Hypothalamus (tissue), 51 donors: Measurements from ENCODE around the gene ALDOA.

Experiments
- DNase-seq, 51 donors: peaks; one replicate each; lab custom pipeline; 2025; lab: John Stamatoyannopoulos, UW

Gene ALDOA

DNA sequence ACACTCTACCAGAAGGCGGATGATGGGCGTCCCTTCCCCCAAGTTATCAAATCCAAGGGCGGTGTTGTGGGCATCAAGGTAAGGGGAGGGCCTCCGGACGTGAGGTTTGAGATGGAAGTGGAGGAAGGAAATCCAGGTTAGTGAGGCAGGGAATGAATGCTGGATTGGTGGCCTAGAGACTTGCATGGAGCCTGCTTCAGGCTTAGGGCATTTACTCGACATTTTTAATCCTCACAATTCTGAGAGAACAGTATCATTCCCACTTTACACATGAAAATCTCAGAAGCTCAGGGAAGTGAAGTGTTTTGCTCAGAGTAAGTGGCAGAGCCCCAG is 2.0 kb downstream of the ALDOA start:
- no peak for DNase-seq

DNA sequence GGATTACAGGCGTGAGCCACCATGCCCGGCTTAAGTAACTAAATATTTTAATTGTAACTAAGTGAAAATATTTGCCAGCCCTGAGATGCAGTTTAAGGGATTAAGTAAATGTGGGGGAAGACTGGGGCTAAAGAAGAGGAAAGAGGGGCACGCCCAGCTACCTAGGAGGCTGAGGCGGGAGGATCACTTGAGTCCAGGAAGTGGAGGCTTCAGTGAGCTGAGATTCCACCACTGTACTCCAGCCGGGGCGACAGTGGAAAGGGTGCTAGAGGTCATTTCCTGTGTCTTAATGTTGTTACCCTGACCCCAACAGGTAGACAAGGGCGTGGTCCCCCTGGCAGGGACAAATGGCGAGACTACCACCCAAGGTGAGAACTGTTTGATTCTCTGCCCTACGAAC is 2.8 kb downstream of the ALDOA start:
- DNase-seq = no peak

- no peak for DNase-seq
These were observed 3.4 kb downstream of the ALDOA start for GRCh38 chr16:30068750-30069610.

DNA sequence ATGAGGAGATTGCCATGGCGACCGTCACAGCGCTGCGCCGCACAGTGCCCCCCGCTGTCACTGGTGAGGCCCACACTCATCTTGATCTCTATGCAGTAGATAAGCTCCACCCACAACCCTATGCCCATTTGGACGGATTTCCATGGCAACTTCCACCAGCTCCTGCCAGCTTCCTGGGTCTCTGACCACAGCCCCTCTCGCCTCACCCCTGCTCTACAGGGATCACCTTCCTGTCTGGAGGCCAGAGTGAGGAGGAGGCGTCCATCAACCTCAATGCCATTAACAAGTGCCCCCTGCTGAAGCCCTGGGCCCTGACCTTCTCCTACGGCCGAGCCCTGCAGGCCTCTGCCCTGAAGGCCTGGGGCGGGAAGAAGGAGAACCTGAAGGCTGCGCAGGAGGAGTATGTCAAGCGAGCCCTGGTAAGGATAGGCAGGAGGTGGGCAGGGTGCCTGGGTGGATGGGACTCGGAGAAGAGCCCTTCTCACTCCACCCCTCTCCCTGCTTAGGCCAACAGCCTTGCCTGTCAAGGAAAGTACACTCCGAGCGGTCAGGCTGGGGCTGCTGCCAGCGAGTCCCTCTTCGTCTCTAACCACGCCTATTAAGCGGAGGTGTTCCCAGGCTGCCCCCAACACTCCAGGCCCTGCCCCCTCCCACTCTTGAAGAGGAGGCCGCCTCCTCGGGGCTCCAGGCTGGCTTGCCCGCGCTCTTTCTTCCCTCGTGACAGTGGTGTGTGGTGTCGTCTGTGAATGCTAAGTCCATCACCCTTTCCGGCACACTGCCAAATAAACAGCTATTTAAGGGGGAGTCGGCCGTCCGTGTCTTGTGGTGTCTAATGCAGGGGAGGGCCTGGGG is 4.3 kb downstream of the ALDOA start:
- DNase-seq = peak in 30 of 51 donors; percentile 15 to 70 (median 34)

GRCh38 chr16:30070490-30070889 is 4.9 kb downstream of the ALDOA start:
- no peak for DNase-seq

- DNase-seq = peak in 50 of 51 donors; percentile 7 to 91 (median 76)
These were observed 10.1 kb downstream of the ALDOA start, which contains the start of gene PPP4C for GRCh38 chr16:30075503-30076275. PPP4C (plus strand) TSS chr16:30075994; CDS start chr16:30076378, 384 bp downstream.

- DNase-seq = peak in 1 of 51 donors; percentile 13
These were observed 10.8 kb downstream of the ALDOA start for GRCh38 chr16:30076276-30076791.

DNA sequence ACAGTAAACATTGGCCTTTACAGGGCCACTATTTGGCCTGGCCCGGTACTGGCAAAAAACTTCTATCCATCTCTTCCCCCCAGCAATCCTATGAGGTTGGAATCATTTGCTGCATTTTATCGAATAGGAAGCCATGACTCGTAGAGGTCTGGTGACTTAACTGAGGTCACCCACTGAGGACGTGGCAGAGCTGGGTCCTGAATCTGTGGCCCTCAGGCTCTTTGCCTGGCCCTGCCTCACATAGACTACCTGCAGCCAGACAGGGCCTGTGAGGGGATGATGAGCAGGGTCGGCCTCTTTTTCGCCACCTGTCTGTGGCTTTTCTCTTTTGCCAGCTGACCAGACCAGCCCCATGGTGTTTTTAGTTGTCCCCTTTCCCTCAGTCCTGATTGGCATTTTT is 12.1 kb downstream of the ALDOA start:
- DNase-seq = no peak

DNA sequence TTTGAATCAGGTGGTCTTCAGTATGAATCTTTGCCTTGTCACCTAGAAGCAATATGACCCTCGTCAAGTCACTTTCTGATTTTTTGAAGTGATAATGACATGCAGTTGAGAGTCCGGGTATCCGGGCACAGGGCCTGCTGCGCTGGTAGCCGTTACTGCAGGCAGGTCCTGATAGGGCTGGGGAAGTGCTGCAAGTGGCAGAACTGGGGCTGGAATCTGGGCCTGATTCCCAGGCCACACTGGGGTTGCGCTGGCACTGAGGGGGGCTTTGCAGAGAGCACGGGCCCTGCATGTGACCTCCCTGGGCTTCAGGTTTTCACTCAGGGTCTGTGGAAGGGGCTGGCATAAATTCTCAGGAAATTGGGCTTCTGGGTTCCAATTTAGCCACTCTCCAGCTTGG is 13.2 kb downstream of the ALDOA start:
- DNase-seq = no peak

DNA sequence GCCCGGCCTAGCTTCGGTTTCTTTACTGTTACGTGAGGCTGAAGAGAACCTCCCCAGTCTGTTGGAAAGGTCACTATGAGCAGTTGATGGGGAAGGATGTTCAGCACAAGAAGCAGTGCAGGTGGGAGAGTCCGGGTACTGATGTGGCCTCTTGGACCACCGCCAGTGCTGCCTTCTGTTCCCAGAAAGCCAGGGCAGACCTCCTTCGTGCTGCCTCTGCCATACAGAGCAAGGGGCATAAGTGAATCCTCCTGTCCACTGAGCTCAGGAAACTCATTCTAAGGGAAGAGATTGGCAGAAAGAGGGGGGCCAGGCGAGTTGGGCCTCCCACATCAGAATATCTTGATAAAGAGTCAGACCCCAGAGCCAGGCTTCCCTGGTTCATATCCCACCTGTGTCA is 13.9 kb downstream of the ALDOA start:
- no peak for DNase-seq

DNA sequence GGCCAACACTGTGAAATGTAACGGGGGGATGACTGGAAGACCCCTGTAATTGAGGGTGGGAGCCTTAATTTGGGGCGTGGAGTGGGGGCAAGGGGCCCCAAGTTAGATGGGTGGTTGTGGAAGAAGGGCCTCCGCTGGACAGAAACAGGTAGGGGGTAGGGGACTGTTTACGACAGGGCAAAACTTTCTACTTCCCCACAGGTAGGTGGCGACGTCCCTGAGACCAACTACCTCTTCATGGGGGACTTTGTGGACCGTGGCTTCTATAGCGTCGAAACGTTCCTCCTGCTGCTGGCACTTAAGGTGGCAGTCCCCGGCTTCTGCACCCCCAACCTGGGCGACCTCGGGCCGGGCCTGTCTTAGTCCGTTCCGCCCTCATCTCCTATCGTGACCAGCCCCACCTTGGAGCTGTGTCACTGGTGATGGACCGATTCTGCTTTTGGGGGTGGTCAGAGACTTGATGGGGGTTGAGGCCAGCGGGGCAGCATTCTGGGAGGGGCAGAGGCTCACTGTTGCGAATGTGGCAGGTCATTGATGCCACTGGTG is 17.1 kb downstream of the ALDOA start:
- DNase-seq = no peak

- no peak for DNase-seq
These were observed 17.9 kb downstream of the ALDOA start for GRCh38 chr16:30083216-30084055.

DNA sequence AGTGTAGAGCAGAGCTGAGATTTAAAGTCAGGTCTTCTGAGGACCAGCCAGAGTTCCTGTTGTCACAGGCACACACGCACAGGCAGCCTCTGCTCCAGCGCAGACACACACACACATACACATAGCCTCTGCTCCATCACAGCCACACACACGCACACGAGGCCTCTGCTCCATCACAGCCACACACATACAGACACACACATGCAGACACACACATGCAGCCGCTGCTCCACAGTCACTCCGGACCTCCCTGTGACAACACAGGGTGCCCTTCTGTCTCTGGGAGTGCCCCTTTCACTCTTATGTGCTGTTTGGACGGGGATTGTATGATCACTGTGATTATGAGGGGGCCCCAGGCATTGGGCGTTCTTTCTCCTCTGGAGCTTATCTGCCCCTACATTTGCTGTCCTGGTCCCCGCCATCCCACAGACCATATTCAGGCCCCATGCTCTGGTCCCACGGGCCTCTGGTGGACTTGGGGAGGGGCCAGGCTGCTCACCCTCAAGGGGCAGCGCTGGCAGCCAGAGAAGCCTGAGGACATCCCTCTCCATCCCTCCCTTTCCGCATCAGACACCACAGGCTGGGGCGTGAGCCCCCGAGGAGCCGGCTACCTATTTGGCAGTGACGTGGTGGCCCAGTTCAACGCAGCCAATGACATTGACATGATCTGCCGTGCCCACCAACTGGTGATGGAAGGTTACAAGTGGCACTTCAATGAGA is 18.7 kb downstream of the ALDOA start:
- DNase-seq = no peak

DNA sequence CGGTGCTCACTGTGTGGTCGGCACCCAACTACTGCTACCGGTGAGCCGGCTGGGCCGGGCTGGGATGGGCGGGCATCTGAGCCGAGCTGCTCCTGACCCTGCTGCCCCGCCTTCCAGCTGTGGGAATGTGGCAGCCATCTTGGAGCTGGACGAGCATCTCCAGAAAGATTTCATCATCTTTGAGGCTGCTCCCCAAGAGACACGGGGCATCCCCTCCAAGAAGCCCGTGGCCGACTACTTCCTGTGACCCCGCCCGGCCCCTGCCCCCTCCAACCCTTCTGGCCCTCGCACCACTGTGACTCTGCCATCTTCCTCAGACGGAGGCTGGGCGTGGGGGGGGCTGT is 19.2 kb downstream of the ALDOA start:
- no peak for DNase-seq

DNA sequence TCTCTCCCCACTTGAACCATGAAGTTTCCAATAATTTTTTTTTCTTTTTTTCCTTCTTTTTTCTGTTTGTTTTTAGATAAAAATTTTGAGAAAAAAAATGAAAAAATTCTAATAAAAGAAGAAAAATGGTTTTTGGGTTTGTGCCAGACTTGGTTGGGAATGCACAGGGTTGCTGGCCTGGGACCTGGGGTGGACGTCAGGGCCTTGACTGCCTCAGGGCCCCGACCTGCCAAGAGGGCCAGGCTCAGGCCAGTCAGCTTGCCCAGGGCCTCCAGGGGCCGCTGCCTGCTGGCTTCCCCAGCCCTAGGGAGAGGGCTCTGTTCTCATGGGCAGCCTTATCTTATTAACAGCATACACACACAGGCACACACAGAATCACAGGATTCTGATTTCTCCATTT is 19.7 kb downstream of the ALDOA start:
- DNase-seq = no peak

DNA sequence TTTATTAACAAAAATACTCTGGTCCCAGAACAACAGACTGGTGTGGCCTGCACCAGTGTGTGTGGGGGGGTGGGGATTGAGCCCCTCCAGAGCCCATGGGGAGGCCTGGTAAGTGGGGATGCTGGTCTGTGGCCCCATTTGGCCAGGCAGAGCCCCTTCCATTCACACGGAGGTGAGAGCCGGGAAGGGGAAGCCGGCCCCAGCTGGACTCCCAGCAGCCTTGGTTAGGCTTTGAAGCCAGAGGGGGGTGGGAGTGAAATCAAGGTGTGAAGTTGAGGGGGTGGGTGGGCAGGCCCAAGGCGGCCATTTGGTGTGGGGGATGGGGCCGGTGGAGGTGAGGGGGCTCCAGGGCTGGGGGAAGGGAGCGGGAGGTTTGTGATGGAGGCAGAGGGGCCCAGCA is 20.3 kb downstream of the ALDOA start:
- no peak for DNase-seq

GRCh38 chr16:30086291-30087140 is 21.0 kb downstream of the ALDOA start:
- DNase-seq = no peak
